Endometrial microvascular endothelial cells (primary cell): ENCODE results near the gene AFAP1. TPM values are rescaled to one million over a fixed set of nuclear protein-coding genes. Genes with fewer than 3 reads are reported as not detected.

Experiments used
- in situ Hi-C: cut with HindIII; loops from 2 replicates; pipeline ENCODE4 v1.10.0; 2017; ENCODE audit warnings: low sequenced_read_pairs, low pct_unique_long_range_greater_than_20kb; ENCODE audit errors: inconsistent ontology term
- total RNA-seq: library from RNA; depleted of rRNA; stranded (reverse); fragments of >200 nt; gene quantifications from one replicate; pipeline ENCODE4 v1.2.3, GENCODE V29; 2015; ENCODE audit errors: inconsistent ontology term

The AFAP1 gene
- total RNA-seq, 1 donor from 2014 or later: 95.8 TPM

- in situ Hi-C loops: no loop called here
These were observed 133.1 kb downstream of the AFAP1 start for GRCh38 chr4:7806338-7807090.

GRCh38 chr4:7805533-7806337 is 133.9 kb downstream of the AFAP1 start:
- in situ Hi-C loops: no loop called here

GRCh38 chr4:7804756-7805385 is 134.8 kb downstream of the AFAP1 start:
- in situ Hi-C loops: no loop called here

- in situ Hi-C loops: no loop called here
These were observed 135.5 kb downstream of the AFAP1 start for GRCh38 chr4:7803992-7804755.

GRCh38 chr4:7803371-7803770 is 136.3 kb downstream of the AFAP1 start:
- in situ Hi-C loops: no loop called here

GRCh38 chr4:7802093-7802726 is 137.5 kb downstream of the AFAP1 start:
- in situ Hi-C loops: no loop called here

GRCh38 chr4:7801641-7802040 is 138.0 kb downstream of the AFAP1 start:
- in situ Hi-C loops: no loop called here

- in situ Hi-C loops: no loop called here
These were observed 138.7 kb downstream of the AFAP1 start for GRCh38 chr4:7801001-7801400.

- in situ Hi-C loops: no loop called here
These were observed 139.3 kb downstream of the AFAP1 start for GRCh38 chr4:7800410-7800809.

- in situ Hi-C loops: no loop called here
These were observed 139.9 kb downstream of the AFAP1 start for GRCh38 chr4:7799736-7800135.

GRCh38 chr4:7799306-7799705 is 140.4 kb downstream of the AFAP1 start:
- in situ Hi-C loops: no loop called here

- in situ Hi-C loops: no loop called here
These were observed 141.3 kb downstream of the AFAP1 start for GRCh38 chr4:7798178-7798995.

GRCh38 chr4:7797330-7797729 is 142.3 kb downstream of the AFAP1 start:
- in situ Hi-C loops: no loop called here

- in situ Hi-C loops: no loop called here
These were observed 143.7 kb downstream of the AFAP1 start for GRCh38 chr4:7795983-7796382.

- in situ Hi-C loops: no loop called here
These were observed 146.5 kb downstream of the AFAP1 start for GRCh38 chr4:7793186-7793585.

GRCh38 chr4:7792616-7793015 is 147.0 kb downstream of the AFAP1 start:
- in situ Hi-C loops: no loop called here

- in situ Hi-C loops: no loop called here
These were observed 148.7 kb downstream of the AFAP1 start for GRCh38 chr4:7790999-7791398.

GRCh38 chr4:7790023-7790422 is 149.6 kb downstream of the AFAP1 start:
- in situ Hi-C loops: no loop called here
